Spleen (tissue), 7 donors: Measurements from ENCODE around the gene MFSD2B.

Source experiments
- CTCF ChIP-seq, 11 experiments: fragments of 200-600 bp in 7 of 11; fragments of 450-650 bp in 4 of 11; sonication (generic) in 4 of 11; IDR thresholded peaks in 8 of 11; conservative IDR thresholded peaks in 3 of 11; 1 replicate in 7 of 11; 2 replicates in 4 of 11; pipeline versions ENCODE4 v1.4.0 to v1.8.0; 2016 to 2021; ENCODE audit warnings: antibody characterized with exemption in 11 of 11, inconsistent platforms in 4 of 11, mild to moderate bottlenecking in 1 of 11
- POLR2A ChIP-seq, 3 donors: fragments of 450-650 bp; IDR thresholded peaks; one replicate each; pipeline ENCODE4 v1.5.1; 2017; ENCODE audit warnings: antibody characterized with exemption in 3 of 3, mild to moderate bottlenecking in 1 of 3
- POLR2AphosphoS5 ChIP-seq, 3 donors: sonication (generic); formaldehyde crosslinking; IDR thresholded peaks; one replicate each; pipeline ENCODE4 v1.5.1; 2017; ENCODE audit warnings: antibody characterized with exemption in 3 of 3
- donor health status: DM: no; HTN: no; CAD: no; lungs with moderate emphysema.
- donor health status: DM: no; HTN: no; CAD: no.
- donor health status: DM: no; HTN: no; CAD: no.

DNA sequence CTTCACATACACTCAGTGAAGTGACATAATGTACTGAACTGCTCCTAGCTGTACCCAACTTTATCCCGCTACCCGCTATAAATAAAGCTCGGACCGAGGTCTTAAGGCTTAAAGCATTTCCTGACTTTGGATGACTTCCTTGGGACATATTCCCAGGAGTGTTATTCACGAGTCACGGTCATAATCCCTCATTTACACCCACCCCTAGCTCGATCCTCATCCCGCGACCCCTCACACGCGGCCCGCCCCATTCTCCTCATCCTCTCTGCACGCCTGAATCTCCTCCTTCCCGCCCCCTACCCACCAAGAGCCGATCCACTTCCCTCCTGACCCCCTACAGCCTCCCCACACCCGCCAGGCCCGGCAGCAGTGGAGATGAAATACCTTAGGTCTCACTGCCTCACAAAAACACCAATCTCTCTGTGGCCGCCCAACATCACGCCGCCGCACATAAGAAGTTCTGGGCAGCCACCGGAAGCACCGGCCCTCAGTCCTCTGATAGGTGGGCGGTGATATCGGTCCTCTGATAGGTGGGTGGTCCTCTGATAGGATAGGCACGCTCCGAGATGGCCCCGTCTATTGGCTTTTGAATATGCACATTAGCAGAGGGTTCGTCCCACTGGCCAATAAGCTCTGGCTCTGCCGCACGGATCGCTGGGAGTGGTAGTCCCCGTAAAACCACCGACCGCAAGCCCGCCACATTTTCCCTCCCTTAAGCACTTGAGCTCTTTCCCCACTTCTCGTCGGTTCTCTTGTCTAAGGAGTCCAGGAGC lies 37.2 kb downstream of the MFSD2B start, which contains the start of gene WDCP:
- TF ChIP-seq POLR2A (IDR thresholded peaks at IDR 0.05) (peak in 1 of 3 donors; percentile 30), CTCF (IDR thresholded peaks at IDR 0.05 in 8 of 11, conservative IDR thresholded peaks at IDR 0.05 in 3 of 11) (peak in 1 of 11 experiments; percentile 6), POLR2AphosphoS5 (IDR thresholded peaks at IDR 0.05) (peak; percentile 79 to 92 (median 92))
